HepG2 (cell line): ENCODE results near the gene TDRD3. TPM values are rescaled to one million over a fixed set of nuclear protein-coding genes. Genes with fewer than 3 reads are reported as not detected.

Experiments
- ATAC-seq: fragments of 200-7000 bp; cut with Tn5 transposase; 3 replicates; pipeline ENCODE4 v1.9.1; 2020; ENCODE audit warnings: mild to moderate bottlenecking, moderate library complexity
- BruUV-seq: library from RNA; stranded (reverse); fragments of 400-500 nt; replicated peaks from 2 replicates; lab custom pipeline; 2021; lab: Mats Ljungman, UMichigan
- CTCF ChIA-PET: fragments of 300-600 bp; formaldehyde crosslinking; extraction: SDS; loops from one replicate; lab custom pipeline; 2021; ENCODE audit warnings: low total read pairs, inconsistent platforms, low intra/inter-chr PET ratio; lab: Yijun Ruan, JAX
- POLR2A ChIA-PET: fragments of 350-600 bp; sonication (Branson Sonifier 250); formaldehyde crosslinking; loops from one replicate; lab custom pipeline; 2020; ENCODE audit warnings: antibody characterized with exemption, inconsistent platforms; lab: Yijun Ruan, JAX
- DNase-seq: peaks from one replicate; pipeline ENCODE4 v3.0.0-alpha.2; 2015; ENCODE audit warnings: low spot score
- FAIRE-seq: peaks from 3 replicates; lab custom pipeline; 2011; peaks lifted over from hg19 to GRCh38; lab: Jason Lieb, UNC
- H2AFZ ChIP-seq: one replicate; pipeline ENCODE4 v1.6.1; 2011; ENCODE audit warnings: low read length, inconsistent platforms
- H3K27ac ChIP-seq: fragments of 300-600 bp; 3 replicates; pipeline ENCODE4 v1.8.0; 2011; ENCODE audit warnings: mixed run types, mild to moderate bottlenecking, mixed read lengths, low read length, inconsistent platforms; ENCODE audit not compliant: insufficient read depth; ENCODE audit errors: extremely low read length
- H3K27me3 ChIP-seq, 2 experiments: fragments of 200-600 bp in 1 of 2; 2 replicates in 1 of 2; 3 replicates in 1 of 2; pipeline versions ENCODE4 v1.6.0 to v1.8.0; 2011; ENCODE audit warnings: low read length in 2 of 2, mild to moderate bottlenecking in 2 of 2, moderate library complexity in 2 of 2, inconsistent platforms in 1 of 2; ENCODE audit not compliant: insufficient read depth in 2 of 2, control insufficient read depth in 1 of 2
- H3K36me3 ChIP-seq, 2 experiments: fragments of 200-600 bp in 1 of 2; replicated peaks in 1 of 2; 2 replicates in 1 of 2; 3 replicates in 1 of 2; pipeline versions ENCODE4 v1.5.1 to v1.8.0; 2011; ENCODE audit warnings: low read length in 2 of 2, inconsistent platforms in 1 of 2; ENCODE audit not compliant: insufficient read depth in 2 of 2, control insufficient read depth in 1 of 2
- H3K4me1 ChIP-seq: 2 replicates; pipeline ENCODE4 v1.5.1; 2012; ENCODE audit warnings: low read length, inconsistent platforms; ENCODE audit not compliant: insufficient read depth
- H3K4me2 ChIP-seq: 2 replicates; pipeline ENCODE4 v1.6.0; 2011; ENCODE audit warnings: low read depth, low read length, inconsistent platforms
- H3K4me3 ChIP-seq, 3 experiments: fragments of 200-600 bp in 1 of 3; sonication (generic), shearing (Covaris generic) in 1 of 3; replicated peaks in 1 of 3; 2 replicates each; pipeline ENCODE4 v1.5.1; 2011 to 2016; ENCODE audit warnings: low read length in 3 of 3, inconsistent platforms in 2 of 3, low read depth in 2 of 3, mild to moderate bottlenecking in 2 of 3, control low read depth in 1 of 3, mixed read lengths in 1 of 3; ENCODE audit not compliant: insufficient read depth in 1 of 3
- H3K79me2 ChIP-seq: one replicate; pipeline ENCODE4 v1.6.1; 2011; ENCODE audit warnings: low read length, inconsistent platforms; ENCODE audit not compliant: insufficient read depth
- H3K9ac ChIP-seq: 2 replicates; pipeline ENCODE4 v1.6.0; 2011; ENCODE audit warnings: mild to moderate bottlenecking, low read depth, low read length, inconsistent platforms; ENCODE audit not compliant: insufficient read depth
- H3K9me3 ChIP-seq: 2 replicates; pipeline ENCODE4 v1.5.1; 2012; ENCODE audit warnings: mild to moderate bottlenecking, low read length
- H4K20me1 ChIP-seq: 2 replicates; pipeline ENCODE4 v1.6.0; 2011; ENCODE audit warnings: inconsistent platforms, mild to moderate bottlenecking, low read length, moderate library complexity; ENCODE audit not compliant: insufficient read depth
- CEBPB ChIP-seq: IDR thresholded peaks from 2 replicates; pipeline ENCODE4 v1.6.1; 2011; ENCODE audit warnings: low read depth, low read length, improper control_type of control experiment, borderline replicate concordance
- CREB1 ChIP-seq, 2 experiments: fragments of 450-650 bp in 1 of 2; IDR thresholded peaks; 2 replicates each; pipeline ENCODE4 v1.6.1; 2016 to 2017; ENCODE audit warnings: control low read depth in 1 of 2, mild to moderate bottlenecking in 1 of 2, missing compliant biosample characterization in 1 of 2, missing genetic modification characterization in 1 of 2
- DMTF1 ChIP-seq: sonication (generic); formaldehyde crosslinking; IDR thresholded peaks from 2 replicates; pipeline ENCODE4 v1.4.0; 2020; ENCODE audit warnings: mild to moderate bottlenecking, missing genetic modification reagents
- GMEB2 ChIP-seq: IDR thresholded peaks from 2 replicates; pipeline ENCODE4 v1.6.1; 2016; ENCODE audit warnings: missing biosample characterization, missing genetic modification reagents, low read depth
- SIN3A ChIP-seq: IDR thresholded peaks from 2 replicates; pipeline ENCODE4 v1.6.1; 2011; ENCODE audit warnings: low read depth, mild to moderate bottlenecking, control low read depth, low read length, borderline replicate concordance
- TFDP2 ChIP-seq: sonication (generic); formaldehyde crosslinking; IDR thresholded peaks from 2 replicates; pipeline ENCODE4 v1.4.0; 2020; ENCODE audit warnings: missing genetic modification reagents
- ZNF20 ChIP-seq: sonication (generic); formaldehyde crosslinking; IDR thresholded peaks from 2 replicates; pipeline ENCODE4 v1.4.0; 2020; ENCODE audit warnings: mild to moderate bottlenecking, moderate library complexity, missing genetic modification reagents
- ZNF281 ChIP-seq: sonication (generic); formaldehyde crosslinking; IDR thresholded peaks from 2 replicates; pipeline ENCODE4 v1.4.0; 2020; ENCODE audit warnings: missing genetic modification reagents, borderline replicate concordance
- ZNF329 ChIP-seq: sonication (generic); formaldehyde crosslinking; IDR thresholded peaks from 2 replicates; pipeline ENCODE4 v1.9.0; 2021; ENCODE audit warnings: low read depth, mild to moderate bottlenecking, missing genetic modification reagents
- ZNF557 ChIP-seq: sonication (generic); formaldehyde crosslinking; IDR thresholded peaks from 2 replicates; pipeline ENCODE4 v1.4.0; 2020; ENCODE audit warnings: missing genetic modification reagents
- WGBS: methylation state at CpG from one replicate; pipeline ENCODE4 v1.1.6; 2017; ENCODE audit warnings: low lambda C conversion rate; 5-methylcytosine and 5-hydroxymethylcytosine counted together
- in situ Hi-C: cut with HindIII; loops from 2 replicates; pipeline ENCODE4 v1.10.0; 2017; ENCODE audit warnings: low pct_unique_long_range_greater_than_20kb; ENCODE audit not compliant: extremely low pct_ligation_motif_present
- intact Hi-C: fragments of 100-400 bp; cut with micrococcal nuclease; formaldehyde crosslinking; loops from one replicate; pipeline ENCODE4 v1.10.0; 2022; ENCODE audit not compliant: unreplicated experiment
- polyA plus RNA-seq, 8 experiments: library from polyadenylated mRNA; depleted of rRNA in 3 of 8; stranded (reverse) in 7 of 8; unstranded in 1 of 8; fragments of >200 nt; fragmentation: Illumina TruSeq in 4 of 8; extraction: Trizol in 4 of 8; gene quantifications; 2 replicates each; pipeline versions ENCODE4 v1.2.1 to v1.2.3, GENCODE V29; 2011 to 2016; ENCODE audit warnings: low read depth in 4 of 8, missing spikeins in 1 of 8, mixed read lengths in 1 of 8; ENCODE audit not compliant: insufficient read depth in 1 of 8
- total RNA-seq, 5 experiments: library from RNA; depleted of rRNA; stranded (reverse); fragments of >200 nt; fragmentation: Illumina TruSeq; extraction: Trizol; gene quantifications; 2 replicates each; pipeline ENCODE4 v1.2.3, GENCODE V29; 2016; ENCODE audit warnings: low read depth in 1 of 5

The TDRD3 gene
- total and polyA plus RNA-seq, 2 of the 13 experiments (the other 11 are each of a cell fraction or from before 2014, with no cell fraction given) = 4.7 to 11.8 TPM

- no peak overlapping the region for H3K9ac ChIP-seq
- no peak overlapping the region for H3K4me2 ChIP-seq
- ATAC-seq = no peak
- intact Hi-C loops = no loop called here
- no peaks in the 10 kb centered on the region for H3K9me3 ChIP-seq
- ChIA-PET POLR2A (no interaction called here), CTCF (no interaction called here)
- FAIRE-seq = no peak
- DNase-seq = no peak
- H3K27ac ChIP-seq = no peak overlapping the region
- H3K4me1 ChIP-seq = no peaks in the 10 kb centered on the region
- in situ Hi-C loops = no loop called here
- WGBS = 96% methylated on average over 1 of the region's 1 CpG
- H4K20me1 ChIP-seq = no peaks in the 10 kb centered on the region
- no TSS peak for BruUV-seq
- TF ChIP-seq ZNF281 (CRISPR knock-in tag) = no peak
- TF ChIP-seq SIN3A = no peak
- no peaks in the 10 kb centered on the region for H3K27me3 ChIP-seq
- H3K4me3 ChIP-seq = no peak overlapping the region
- H3K36me3 ChIP-seq = no peaks in the 10 kb centered on the region; a peak in 1 of 5 replicates
- H3K79me2 ChIP-seq = no peaks in the 10 kb centered on the region
- no peak overlapping the region for H2AFZ ChIP-seq
Observed at GRCh38 chr13:60494296-60494695, 97.3 kb downstream of the TDRD3 start.

GRCh38 chr13:60501236-60501635 lies 104.2 kb downstream of the TDRD3 start:
- no peak overlapping the region for H3K4me2 ChIP-seq
- no peaks in the 10 kb centered on the region for H3K79me2 ChIP-seq
- no peaks in the 10 kb centered on the region for H3K27me3 ChIP-seq
- BruUV-seq = no TSS peak
- FAIRE-seq (no peak), ATAC-seq (no peak), DNase-seq (no peak)
- no peak overlapping the region for H3K27ac ChIP-seq
- WGBS = 88% methylated on average over 1 of the region's 1 CpG
- CTCF ChIA-PET = interaction anchor here (1.2 kb wide), 1 partner anchor 117 kb away, joined by 3 read pairs; no protein-coding TSS in a partner anchor
- H2AFZ ChIP-seq = no peak overlapping the region
- H3K9me3 ChIP-seq = peaks cover 22% of the 10 kb centered on the region
- H4K20me1 ChIP-seq = no peaks in the 10 kb centered on the region
- in situ Hi-C loops = no loop called here
- no peaks in the 10 kb centered on the region for H3K4me1 ChIP-seq
- intact Hi-C loops = no loop called here
- no peak overlapping the region for H3K4me3 ChIP-seq
- no peaks in the 10 kb centered on the region for H3K36me3 ChIP-seq
- no peak overlapping the region for H3K9ac ChIP-seq
- POLR2A ChIA-PET = no interaction called here
- TF ChIP-seq TFDP2 = no peak
- no peak for TF ChIP-seq CEBPB
- TF ChIP-seq CREB1 (IDR thresholded peaks at IDR 0.05) = no peak
- no peak for TF ChIP-seq CREB1 (CRISPR knock-in tag; IDR thresholded peaks at IDR 0.05)
- no peak for TF ChIP-seq GMEB2 (CRISPR knock-in tag)
- no peak for TF ChIP-seq ZNF329
- no peak for TF ChIP-seq ZNF557 (CRISPR knock-in tag)
- TF ChIP-seq DMTF1 (CRISPR knock-in tag) = no peak
- TF ChIP-seq ZNF20 = no peak
